Limb (tissue), 2 donors: ENCODE measurements around the gene PPY.
A peak's percentile ranks its signal among the peaks of the same experiment; 100 is the strongest.
"Not testable (repeated sequence)": the region's sequence is repeated elsewhere in the genome, so short reads cannot be mapped to it uniquely, and the experiment has no call there.

ENCODE experiments used
- DNase-seq, 2 donors: peaks; one replicate each; pipeline ENCODE4 v3.0.0-alpha.2; 2016; ENCODE audit errors: extremely low spot score in 2 of 2

The PPY gene

GRCh38 chr17:43966276-43966675 is 24.0 kb upstream of the PPY start:
- no peak for DNase-seq

- no peak for DNase-seq
Observed at GRCh38 chr17:43962479-43962878, 20.2 kb upstream of the PPY start.

- no peak for DNase-seq
Observed at GRCh38 chr17:43961954-43962353, 19.7 kb upstream of the PPY start.

- not testable (repeated sequence) for DNase-seq
Observed at GRCh38 chr17:43961292-43961691, 19.0 kb upstream of the PPY start.

- DNase-seq, result no peak
Observed at GRCh38 chr17:43958748-43959352, 16.6 kb upstream of the PPY start.

GRCh38 chr17:43956222-43956621 is 13.9 kb upstream of the PPY start:
- DNase-seq, result no peak

- DNase-seq, result no peak
Observed at GRCh38 chr17:43953746-43954145, 11.5 kb upstream of the PPY start, which contains the start of gene PYY. TSS of gene PYY (minus strand) at chr17:43953940. CDS start at chr17:43953483, 457 bp downstream.

GRCh38 chr17:43952724-43953666 is 10.7 kb upstream of the PPY start:
- DNase-seq, result no peak

GRCh38 chr17:43952351-43952723 is 10.1 kb upstream of the PPY start:
- peak in 1 of 2 donors; percentile 54 for DNase-seq

GRCh38 chr17:43951750-43952149 is 9.5 kb upstream of the PPY start:
- DNase-seq, result no peak

GRCh38 chr17:43950554-43950953 is 8.3 kb upstream of the PPY start:
- no peak for DNase-seq

GRCh38 chr17:43949781-43950180 is 7.5 kb upstream of the PPY start:
- DNase-seq, result no peak

- no peak for DNase-seq
Observed at GRCh38 chr17:43946781-43947180, 4.5 kb upstream of the PPY start.

GRCh38 chr17:43945074-43945829 is 3.0 kb upstream of the PPY start:
- no peak for DNase-seq

GRCh38 chr17:43940630-43941029 is 1.6 kb downstream of the PPY start:
- peak in 1 of 2 donors; percentile 56 for DNase-seq

- no peak for DNase-seq
Observed at GRCh38 chr17:43939886-43940285, 2.4 kb downstream of the PPY start.

GRCh38 chr17:43939452-43939851 is 2.8 kb downstream of the PPY start:
- DNase-seq, result not testable (repeated sequence)

GRCh38 chr17:43938838-43939182 is 3.5 kb downstream of the PPY start:
- DNase-seq, result no peak

GRCh38 chr17:43936434-43936833 is 5.8 kb downstream of the PPY start:
- DNase-seq, result no peak

GRCh38 chr17:43935926-43936261 is 6.4 kb downstream of the PPY start:
- no peak for DNase-seq

GRCh38 chr17:43935204-43935925 is 6.9 kb downstream of the PPY start:
- DNase-seq, result no peak

- no peak for DNase-seq
Observed at GRCh38 chr17:43932923-43933322, 9.4 kb downstream of the PPY start.
